Measurements from ENCODE around the gene POLR2J.

POLR2J gene

DNA sequence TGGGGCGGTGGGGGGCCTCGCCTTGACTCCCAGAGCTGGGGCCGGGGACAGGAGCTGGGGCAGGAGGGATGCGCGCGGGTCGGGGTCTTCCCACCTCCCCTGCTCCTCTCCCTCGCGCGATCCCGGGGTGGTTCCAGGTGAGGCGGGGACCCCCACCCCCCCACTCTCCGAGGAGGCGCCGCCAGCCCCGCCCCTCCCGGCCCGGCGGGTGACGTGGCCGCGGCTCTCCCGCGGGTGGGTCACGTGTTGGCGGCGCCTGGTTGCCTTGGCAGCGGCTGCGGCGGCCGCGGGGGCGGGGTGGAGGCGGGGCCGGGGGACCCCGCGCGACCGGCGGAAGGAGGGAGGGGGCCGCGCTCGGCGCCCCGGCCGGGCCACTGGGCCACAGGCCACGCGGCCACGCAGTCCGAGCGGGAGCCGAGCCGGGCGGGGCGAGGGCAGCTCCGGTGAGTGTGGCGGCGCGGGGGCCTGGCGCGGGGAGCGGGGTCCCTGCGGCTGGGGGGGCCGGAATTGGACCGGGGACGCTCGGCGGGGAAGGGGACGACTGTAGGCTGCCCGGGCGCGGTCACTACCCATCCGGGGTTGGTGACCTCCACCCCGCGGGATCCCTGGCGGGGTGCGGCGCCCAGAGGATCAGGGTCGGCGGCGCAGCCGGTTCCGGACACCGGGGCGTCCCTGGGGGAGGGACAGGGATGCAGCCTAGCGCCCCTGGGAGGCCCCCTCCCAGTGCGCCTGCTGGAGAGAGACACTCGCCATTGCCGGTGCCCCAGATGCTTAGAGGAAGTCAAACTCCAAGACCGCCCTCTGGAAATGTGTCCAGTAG lies 45.3 kb downstream of the POLR2J start, which contains the start of gene ORAI2:
TSS of gene ORAI2 (plus strand) at position 357 of the 820 bp plus-strand sequence. CDS start 5,382 bp downstream, outside the sequence.
- H3K27ac ChIP-seq = peak within 1 kb of the TSS; percentile 96
- TF ChIP-seq CTCF (conservative IDR thresholded peaks at IDR 0.05) = no peak

DNA sequence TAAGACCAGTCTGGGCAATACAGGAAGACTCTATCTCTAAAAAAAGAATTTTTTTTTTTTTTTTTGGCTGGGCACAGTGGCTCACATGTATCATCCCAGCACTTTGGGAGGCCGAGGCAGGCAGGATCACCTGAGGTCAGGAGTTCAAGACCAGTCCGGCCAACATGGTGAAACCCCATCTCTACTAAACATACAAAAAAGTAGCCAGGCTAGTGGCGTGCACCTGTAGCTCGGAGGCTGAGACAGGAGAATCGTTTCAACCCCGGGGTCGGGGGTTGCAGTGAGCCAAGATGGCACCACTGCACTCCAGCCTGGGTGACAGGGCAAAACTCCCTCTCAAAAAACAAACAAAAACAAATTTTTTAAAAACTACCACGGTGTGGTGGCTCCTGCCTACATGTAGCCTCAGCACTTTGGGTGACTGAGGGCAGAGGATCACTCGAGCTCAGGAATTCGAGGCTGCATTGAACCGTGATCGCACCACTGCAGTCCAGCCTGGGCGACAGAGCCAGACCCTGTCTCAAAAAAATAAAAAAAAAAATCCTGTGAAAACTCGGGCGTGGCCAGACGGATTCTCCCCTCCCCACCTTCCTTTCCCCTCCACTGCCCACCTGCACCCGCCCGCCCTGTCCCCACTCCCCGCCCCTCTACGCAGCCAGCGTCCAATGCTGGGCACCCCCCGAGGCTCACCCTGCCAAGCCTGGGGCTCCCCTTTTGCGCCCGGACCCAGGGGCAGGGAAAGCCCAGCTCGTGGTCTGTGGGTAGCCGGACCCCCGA lies 46.1 kb downstream of the POLR2J start:
- H3K27ac ChIP-seq = peak overlapping the region; percentile 96
- no peak for TF ChIP-seq CTCF (conservative IDR thresholded peaks at IDR 0.05)

GRCh38 chr7:102431617-102432298 lies 47.0 kb downstream of the POLR2J start:
- TF ChIP-seq CTCF (conservative IDR thresholded peaks at IDR 0.05) = no peak
- H3K27ac ChIP-seq = peak overlapping the region; percentile 96

- H3K27ac ChIP-seq = peak overlapping the region; percentile 96
- no peak for TF ChIP-seq CTCF (conservative IDR thresholded peaks at IDR 0.05)
Observed at GRCh38 chr7:102429141-102429899, 49.4 kb downstream of the POLR2J start.

DNA sequence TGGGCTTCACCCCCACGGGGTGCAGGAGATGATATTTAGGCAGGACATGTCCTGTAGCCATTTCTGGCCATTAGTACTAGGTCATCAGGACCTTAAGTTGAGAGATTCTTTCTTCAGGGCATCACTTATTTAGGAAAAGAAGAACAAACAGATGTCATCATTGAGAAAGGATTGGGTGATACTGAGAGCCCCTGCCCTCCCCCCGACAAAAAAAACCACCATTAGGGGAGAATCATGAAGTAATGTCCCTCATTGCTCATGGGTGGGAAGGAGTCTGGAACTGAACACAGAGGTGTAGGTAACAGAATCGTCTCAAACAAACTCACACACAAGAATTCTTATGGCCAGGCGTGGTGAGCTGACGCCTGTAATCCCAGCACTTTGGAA lies 51.7 kb downstream of the POLR2J start:
- no peak for TF ChIP-seq CTCF (conservative IDR thresholded peaks at IDR 0.05)
- H3K27ac ChIP-seq = no peak overlapping the region

DNA sequence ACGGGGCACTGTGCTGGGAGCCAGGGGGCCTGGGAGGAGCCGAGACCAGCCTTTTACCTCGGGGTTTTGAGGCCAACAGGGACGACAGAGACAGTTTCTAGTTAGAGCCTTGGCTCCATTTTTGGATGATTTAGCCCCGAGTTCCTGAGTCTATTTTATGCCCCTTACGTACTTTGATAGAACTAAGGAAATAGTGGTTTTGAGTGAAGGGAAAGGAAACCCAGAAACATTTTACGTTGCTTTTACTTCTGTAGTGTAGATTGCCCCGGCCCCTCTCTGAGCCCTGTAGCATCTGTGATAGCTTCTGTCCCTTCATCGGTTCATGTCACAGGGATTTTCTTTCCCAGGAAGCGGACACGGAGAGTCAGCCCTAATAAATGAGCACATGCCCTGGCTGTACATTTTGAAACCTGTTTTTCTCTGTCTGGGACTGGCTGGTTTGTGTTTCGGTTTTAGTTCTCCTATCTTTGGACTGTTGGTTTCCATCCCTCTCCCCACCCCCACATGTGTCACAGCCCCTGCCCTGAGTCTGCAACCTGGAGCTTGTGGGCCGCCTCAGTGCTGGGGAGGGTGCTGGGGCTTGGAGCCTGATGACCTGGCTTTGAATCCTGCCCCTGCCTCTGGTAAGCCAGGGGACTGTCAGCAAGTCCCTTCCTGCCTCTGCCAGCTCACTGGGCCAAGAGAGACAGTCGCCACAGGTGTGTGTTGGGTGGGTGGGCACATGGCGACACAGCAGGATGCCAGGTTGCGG lies 52.3 kb downstream of the POLR2J start:
- H3K27ac ChIP-seq = no peak overlapping the region
- no peak for TF ChIP-seq CTCF (conservative IDR thresholded peaks at IDR 0.05)
